GM12891 (cell line): Measurements from ENCODE around the gene CNGA3.

Experiments used
- DNase-seq: peaks from one replicate; pipeline ENCODE4 v3.0.0; 2011; ENCODE audit warnings: low spot score; ENCODE audit not compliant: insufficient read length
- FAIRE-seq: peaks from 2 replicates; lab custom pipeline; 2011; peaks lifted over from hg19 to GRCh38; lab: Jason Lieb, UNC
- PAX5 ChIP-seq: IDR thresholded peaks from 2 replicates; pipeline ENCODE4 v1.6.1; 2011; ENCODE audit warnings: low read length, moderate library complexity, mild to moderate bottlenecking; ENCODE audit not compliant: insufficient read depth, severe bottlenecking
- POLR2A ChIP-seq: IDR thresholded peaks from 2 replicates; pipeline ENCODE4 v1.6.1; 2011; ENCODE audit warnings: low read depth, low read length, control low read depth
- POLR2AphosphoS5 ChIP-seq: IDR thresholded peaks from 2 replicates; pipeline ENCODE4 v1.6.1; 2011; ENCODE audit warnings: low read depth, low read length, control low read depth
- POU2F2 ChIP-seq: IDR thresholded peaks from 2 replicates; pipeline ENCODE4 v1.6.1; 2011; ENCODE audit warnings: low read depth, mild to moderate bottlenecking, control low read depth, low read length, moderate library complexity
- SPI1 ChIP-seq: IDR thresholded peaks from 2 replicates; pipeline ENCODE4 v1.6.1; 2011; ENCODE audit warnings: low read depth, low read length, control low read depth
- TAF1 ChIP-seq: IDR thresholded peaks from 2 replicates; pipeline ENCODE4 v1.6.1; 2011; ENCODE audit warnings: low read depth, low read length, control low read depth

Gene CNGA3

GRCh38 chr2:98438190-98439133 is 92.2 kb downstream of the CNGA3 start:
- TF ChIP-seq POLR2A = no peak
- TF ChIP-seq TAF1 = no peak
- TF ChIP-seq PAX5 = no peak
- TF ChIP-seq POU2F2 = no peak
- no peak for TF ChIP-seq POLR2AphosphoS5
- no peak for TF ChIP-seq SPI1
- peak; percentile 26 for FAIRE-seq
- no peak for DNase-seq

GRCh38 chr2:98441706-98442450 is 95.6 kb downstream of the CNGA3 start:
- DNase-seq = no peak
- no peak for FAIRE-seq
- TF ChIP-seq POLR2A = no peak
- no peak for TF ChIP-seq POLR2AphosphoS5
- no peak for TF ChIP-seq SPI1
- TF ChIP-seq PAX5 = no peak
- no peak for TF ChIP-seq TAF1

GRCh38 chr2:98442488-98442887 is 96.2 kb downstream of the CNGA3 start:
- FAIRE-seq (no peak), DNase-seq (no peak)
- TF ChIP-seq SPI1 (no peak), PAX5 (no peak), POU2F2 (no peak), TAF1 (no peak), POLR2A (no peak), POLR2AphosphoS5 (no peak)

GRCh38 chr2:98444436-98445176 is 98.3 kb downstream of the CNGA3 start, which contains the start of gene INPP4A:
Gene INPP4A, plus strand, starts transcription at chr2:98444858. Its CDS starts 75,191 bp downstream, at chr2:98520049.
- TF ChIP-seq POLR2AphosphoS5 = 0 out of 2 replicates have a peak, but pooled peaks have one; percentile 1
- TF ChIP-seq PAX5 = no peak
- no peak for TF ChIP-seq POLR2A
- TF ChIP-seq POU2F2 = no peak
- FAIRE-seq = peak; percentile 93
- peak; percentile 82 for DNase-seq

- TF ChIP-seq TAF1 (no peak), POLR2A (no peak)
Measured at GRCh38 chr2:98445177-98445682, 99.0 kb downstream of the CNGA3 start.

GRCh38 chr2:98445683-98446581 is 99.7 kb downstream of the CNGA3 start:
- DNase-seq (no peak), FAIRE-seq (peak; percentile 43)
- TF ChIP-seq TAF1 = no peak
- 0 out of 2 replicates have a peak, but pooled peaks have one; percentile 1 for TF ChIP-seq SPI1

More at GRCh38 chr2:98445177-98445682, 99.0 kb downstream of the CNGA3 start:
- no peak for DNase-seq
- no peak for FAIRE-seq

- no peak for DNase-seq
- FAIRE-seq = no peak
- TF ChIP-seq POLR2A (no peak), POU2F2 (no peak), TAF1 (no peak), PAX5 (no peak), SPI1 (no peak), POLR2AphosphoS5 (no peak)
Measured at GRCh38 chr2:98446850-98447249, 100.6 kb downstream of the CNGA3 start.
